Measurements from ENCODE around the gene SRRM1. TPM values are rescaled to one million over a fixed set of nuclear protein-coding genes. Genes with fewer than 3 reads are reported as not detected.

SRRM1 gene
- total and polyA plus RNA-seq, 2 donors (not counting 3 experiments of a cell fraction or from before 2014, with no cell fraction given), result 39.7 to 163 TPM

DNA sequence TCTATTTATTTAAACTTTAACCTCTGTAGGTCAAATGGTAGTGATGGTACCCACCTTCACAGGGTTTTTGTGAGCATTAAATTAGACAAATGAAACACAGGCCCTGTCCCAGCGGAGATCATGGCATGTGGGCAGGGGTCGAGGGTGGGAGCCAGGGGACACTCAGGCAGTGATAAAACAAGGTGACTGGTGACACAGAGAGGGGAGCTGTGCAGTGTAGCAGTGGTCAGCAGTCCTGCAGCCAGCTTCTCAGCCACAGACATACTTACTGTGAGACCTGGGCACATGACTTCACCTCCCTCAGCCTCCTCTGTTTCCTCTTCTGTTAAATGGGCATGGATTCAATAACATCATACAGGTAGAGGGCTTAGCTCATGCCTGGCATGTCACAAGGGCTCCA lies 44.9 kb downstream of the SRRM1 start:
- H2AFZ ChIP-seq (ENCODE audit: low read depth, low read length), result peak overlapping the region; percentile 83
- no TSS peak for BruUV-seq (replicated peaks)
- no peaks in the 10 kb centered on the region for H3K27me3 ChIP-seq (ENCODE audit: control insufficient read depth in 2 of 2, insufficient read depth in 2 of 2, low read length in 2 of 2)
- peaks cover 10% of the 10 kb centered on the region for H3K4me1 ChIP-seq (ENCODE audit: control insufficient read depth, extremely low read depth, insufficient read depth, low read length)
- H3K79me2 ChIP-seq (ENCODE audit: control insufficient read depth, insufficient read depth, low read length), result no peaks in the 10 kb centered on the region
- no peaks in the 10 kb centered on the region for H3K9me1 ChIP-seq (replicated peaks; ENCODE audit: control insufficient read depth, extremely low read depth, insufficient read depth, low read length)
- intact Hi-C loops (cut with micrococcal nuclease), result loop anchor here (1.0 to 2.0 kb wide), 5 partner anchors 32 to 210 kb away; partner anchors contain the start of gene CLIC4
- H3K9ac ChIP-seq (replicated peaks; ENCODE audit: extremely low read depth, insufficient read depth, low read length), result no peak overlapping the region
- no peaks in the 10 kb centered on the region for H4K20me1 ChIP-seq (replicated peaks; ENCODE audit: control insufficient read depth, extremely low read depth, insufficient read depth, low read length)
- TF ChIP-seq, protein P1, sequence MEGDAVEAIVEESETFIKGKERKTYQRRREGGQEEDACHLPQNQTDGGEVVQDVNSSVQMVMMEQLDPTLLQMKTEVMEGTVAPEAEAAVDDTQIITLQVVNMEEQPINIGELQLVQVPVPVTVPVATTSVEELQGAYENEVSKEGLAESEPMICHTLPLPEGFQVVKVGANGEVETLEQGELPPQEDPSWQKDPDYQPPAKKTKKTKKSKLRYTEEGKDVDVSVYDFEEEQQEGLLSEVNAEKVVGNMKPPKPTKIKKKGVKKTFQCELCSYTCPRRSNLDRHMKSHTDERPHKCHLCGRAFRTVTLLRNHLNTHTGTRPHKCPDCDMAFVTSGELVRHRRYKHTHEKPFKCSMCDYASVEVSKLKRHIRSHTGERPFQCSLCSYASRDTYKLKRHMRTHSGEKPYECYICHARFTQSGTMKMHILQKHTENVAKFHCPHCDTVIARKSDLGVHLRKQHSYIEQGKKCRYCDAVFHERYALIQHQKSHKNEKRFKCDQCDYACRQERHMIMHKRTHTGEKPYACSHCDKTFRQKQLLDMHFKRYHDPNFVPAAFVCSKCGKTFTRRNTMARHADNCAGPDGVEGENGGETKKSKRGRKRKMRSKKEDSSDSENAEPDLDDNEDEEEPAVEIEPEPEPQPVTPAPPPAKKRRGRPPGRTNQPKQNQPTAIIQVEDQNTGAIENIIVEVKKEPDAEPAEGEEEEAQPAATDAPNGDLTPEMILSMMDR (IDR thresholded peaks at IDR 0.05; ENCODE audit: extremely low read depth in 1 of 2, insufficient read depth in 1 of 2, low read depth in 1 of 2, low read length in 2 of 2), result no peak
- TF ChIP-seq POLR2AphosphoS5 (IDR thresholded peaks at IDR 0.05; ENCODE audit: insufficient read depth, low read depth, low read length), result no peak
- TF ChIP-seq EZH2 (IDR thresholded peaks at IDR 0.05; ENCODE audit: borderline replicate concordance, low read depth, low read length, severe bottlenecking), result no peak
- no peak for TF ChIP-seq GATA2 (IDR thresholded peaks at IDR 0.05; ENCODE audit: insufficient read depth, insufficient read length, low read depth, low read length)
- TF ChIP-seq, protein P2, sequence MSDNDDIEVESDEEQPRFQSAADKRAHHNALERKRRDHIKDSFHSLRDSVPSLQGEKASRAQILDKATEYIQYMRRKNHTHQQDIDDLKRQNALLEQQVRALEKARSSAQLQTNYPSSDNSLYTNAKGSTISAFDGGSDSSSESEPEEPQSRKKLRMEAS (IDR thresholded peaks at IDR 0.05; ENCODE audit: insufficient read depth, insufficient read length), result no peak
- TF ChIP-seq MYC (IDR thresholded peaks at IDR 0.05; ENCODE audit: low read depth, low read length), result no peak
- no peak for TF ChIP-seq JUN (IDR thresholded peaks at IDR 0.05; ENCODE audit: borderline replicate concordance, insufficient read depth, insufficient read length, low read depth)
- TF ChIP-seq FOS (IDR thresholded peaks at IDR 0.05; ENCODE audit: borderline replicate concordance, insufficient read depth, low read length), result no peak
- TF ChIP-seq POLR2A (IDR thresholded peaks at IDR 0.05; ENCODE audit: low read depth, low read length), result no peak
- no peak overlapping the region for H3K4me3 ChIP-seq (replicated peaks in 1 of 3; ENCODE audit: insufficient read depth in 1 of 3, low read depth in 1 of 3, low read length in 3 of 3)
- ChIA-PET CTCF (interaction anchor here (0.6 to 6.3 kb wide), 48 partner anchors 9 to 171 kb away, joined by 3 to 283 read pairs (median 6); partner anchors contain the start of gene CLIC4), POLR2A (interaction anchor here (2.7 kb wide), 1 partner anchor 58 kb away, joined by 34 read pairs; the partner anchor contains the start of gene CLIC4)
- no peaks in the 10 kb centered on the region for H3K36me3 ChIP-seq (ENCODE audit: control insufficient read depth in 2 of 2, extremely low read depth in 1 of 2, insufficient read depth in 2 of 2, low read length in 2 of 2)
- no peak overlapping the region for H3K27ac ChIP-seq (ENCODE audit: insufficient read depth, low read depth, low read length)
- FAIRE-seq (no peak), DNase-seq (ENCODE audit: low read depth, low spot score) (no peak)
- dilution Hi-C loops (cut with MboI; ENCODE audit: extremely low pct_ligation_motif_present, low sequenced_read_pairs), result no loop called here
- H3K4me2 ChIP-seq (ENCODE audit: insufficient read depth, low read length), result no peak overlapping the region
- no peaks in the 10 kb centered on the region for H3K9me3 ChIP-seq (replicated peaks; ENCODE audit: control insufficient read depth, insufficient read depth, low read length)

Data from endothelial cell of umbilical vein (primary cell).